Dedifferentiated amniotic fluid mesenchymal stem cell (primary cell): Measurements from ENCODE around the gene CCR6.
"Not testable (repeated sequence)": the region's sequence is repeated elsewhere in the genome, so short reads cannot be mapped to it uniquely, and the experiment has no call there.

Source experiments
- DNase-seq: peaks from one replicate; pipeline ENCODE4 v3.0.0-alpha.2; 2016; ENCODE audit errors: extremely low spot score

Gene CCR6

DNA sequence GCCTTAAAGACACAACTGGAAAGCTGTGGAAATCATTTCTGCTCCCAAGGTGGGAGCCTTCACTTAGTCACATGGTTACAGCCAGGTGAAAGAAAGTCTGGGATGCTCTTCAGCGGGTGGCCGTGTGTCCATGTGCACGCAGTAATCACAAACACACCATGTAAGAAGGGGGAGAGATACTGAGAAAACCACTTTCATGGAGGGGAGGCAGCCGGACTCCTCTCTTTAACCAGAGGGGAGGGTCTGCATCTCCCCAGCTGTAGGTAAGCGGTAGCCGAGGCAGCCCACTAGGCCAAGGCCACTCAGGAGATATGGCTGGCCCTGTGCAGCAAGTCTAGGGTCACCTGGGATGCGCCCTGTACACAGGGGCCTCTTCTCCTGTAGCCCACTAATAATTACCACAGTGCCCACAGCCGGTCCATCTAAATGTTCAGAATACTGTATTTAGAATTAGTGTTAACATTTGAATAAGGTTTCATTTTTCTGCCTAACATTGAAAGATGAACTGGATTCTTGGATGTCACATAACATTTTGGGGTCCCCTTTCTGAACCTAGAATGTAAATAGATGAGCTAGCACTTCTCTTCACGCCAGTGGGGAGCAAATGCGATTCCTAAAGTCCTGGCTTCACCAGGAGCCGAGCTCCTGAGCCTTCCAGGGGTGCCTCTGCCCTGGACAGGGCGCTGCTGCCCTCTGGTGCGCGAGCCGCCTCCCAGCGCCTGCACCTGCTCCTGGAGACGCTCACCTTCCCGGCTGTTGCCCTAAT is 19.0 kb downstream of the CCR6 start:
- DNase-seq, result no peak

GRCh38 chr6:167142433-167142761 is 19.5 kb downstream of the CCR6 start:
- no peak for DNase-seq

DNA sequence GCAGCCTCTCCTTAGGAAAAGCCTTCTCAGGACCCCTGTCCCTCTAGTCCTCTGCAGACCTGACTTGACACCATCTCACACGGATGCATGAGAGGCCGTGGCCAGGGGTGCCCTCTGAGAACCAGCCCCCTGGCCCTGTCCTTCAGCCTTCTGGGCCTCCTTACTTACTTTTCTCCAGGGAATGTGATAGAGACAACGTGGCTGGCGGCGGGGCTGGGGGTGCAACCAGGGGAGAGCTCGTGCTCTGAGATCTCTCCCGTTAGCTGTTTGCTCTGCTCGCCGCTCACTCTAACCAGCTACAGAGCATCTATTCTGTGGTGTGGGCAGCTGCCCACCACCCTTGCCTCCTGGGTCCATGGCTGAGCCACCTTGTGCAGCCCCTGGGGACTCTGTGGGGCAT is 20.1 kb downstream of the CCR6 start:
- no peak for DNase-seq

- no peak for DNase-seq
Measured at GRCh38 chr6:167145461-167145860, 22.6 kb downstream of the CCR6 start.

- DNase-seq, result no peak
Measured at GRCh38 chr6:167146135-167146534, 23.2 kb downstream of the CCR6 start.

- no peak for DNase-seq
Measured at GRCh38 chr6:167146977-167147376, 24.1 kb downstream of the CCR6 start.

DNA sequence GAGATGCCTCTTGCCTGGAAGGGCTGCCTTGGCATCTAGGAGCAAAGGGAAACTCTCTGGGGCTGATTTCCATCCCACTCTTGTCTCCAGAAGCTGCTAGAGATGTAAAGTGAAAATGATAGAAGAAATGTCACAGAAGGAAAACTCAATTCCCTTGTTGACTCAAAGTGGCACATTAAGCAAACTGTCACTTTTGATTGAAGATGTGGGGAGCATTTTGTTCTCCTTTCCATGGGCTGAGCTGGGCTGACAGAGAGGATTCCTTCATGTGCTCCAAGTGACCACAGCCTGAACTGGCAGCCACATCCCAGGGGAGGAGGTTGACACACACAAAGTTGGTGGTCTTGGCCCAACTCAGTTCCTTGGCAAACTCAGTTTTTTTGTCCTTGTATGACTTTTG is 25.1 kb downstream of the CCR6 start:
- no peak for DNase-seq

DNA sequence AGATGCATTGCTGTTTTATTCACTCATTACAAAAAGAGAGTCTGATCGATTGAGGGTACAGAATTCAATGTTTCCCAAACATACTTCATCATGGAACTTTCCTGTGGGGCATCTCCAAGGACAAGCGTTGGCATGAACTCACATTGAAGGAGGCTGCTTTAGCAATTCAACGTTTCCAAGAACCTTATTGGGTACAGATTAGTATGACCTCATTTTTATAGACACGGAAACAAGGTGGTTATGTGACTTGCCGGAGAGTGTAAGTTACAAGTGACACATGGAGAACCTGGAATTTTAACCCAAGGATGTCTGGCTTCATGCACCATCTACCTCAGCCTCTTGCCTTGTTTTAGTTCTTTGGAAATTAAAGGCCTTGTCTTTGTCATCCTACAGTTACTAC is 26.1 kb downstream of the CCR6 start:
- DNase-seq, result no peak

DNA sequence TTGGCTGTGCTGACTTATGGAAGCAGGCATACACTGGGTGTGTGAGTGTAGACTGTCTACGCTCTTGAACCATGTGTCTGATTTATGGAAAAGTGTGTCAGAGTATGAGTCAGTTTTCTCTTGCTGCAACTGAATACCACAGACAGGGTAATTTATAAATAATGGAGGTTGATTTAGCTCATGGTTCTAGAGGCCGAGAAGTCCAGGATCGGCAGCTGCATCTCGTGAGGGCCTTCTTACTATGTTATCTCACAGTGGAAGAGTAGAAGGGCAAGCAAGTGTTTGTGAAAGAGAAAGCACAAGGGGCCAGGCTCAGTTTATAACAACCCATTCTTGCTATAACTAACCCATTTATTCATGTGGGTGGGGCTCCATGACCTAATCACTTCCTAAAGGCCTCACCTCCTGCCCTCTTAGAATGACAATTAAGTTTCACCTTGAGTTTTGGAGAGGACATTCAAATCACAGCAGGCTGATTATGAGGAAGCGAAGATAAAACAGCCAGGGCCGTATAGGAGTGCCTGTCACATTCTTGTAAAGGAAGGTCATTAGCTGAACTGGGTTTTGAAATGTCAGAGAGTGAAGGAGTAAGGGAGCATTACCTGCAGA is 28.1 kb downstream of the CCR6 start:
- DNase-seq, result no peak

GRCh38 chr6:167151648-167152047 is 28.8 kb downstream of the CCR6 start:
- DNase-seq, result no peak

DNA sequence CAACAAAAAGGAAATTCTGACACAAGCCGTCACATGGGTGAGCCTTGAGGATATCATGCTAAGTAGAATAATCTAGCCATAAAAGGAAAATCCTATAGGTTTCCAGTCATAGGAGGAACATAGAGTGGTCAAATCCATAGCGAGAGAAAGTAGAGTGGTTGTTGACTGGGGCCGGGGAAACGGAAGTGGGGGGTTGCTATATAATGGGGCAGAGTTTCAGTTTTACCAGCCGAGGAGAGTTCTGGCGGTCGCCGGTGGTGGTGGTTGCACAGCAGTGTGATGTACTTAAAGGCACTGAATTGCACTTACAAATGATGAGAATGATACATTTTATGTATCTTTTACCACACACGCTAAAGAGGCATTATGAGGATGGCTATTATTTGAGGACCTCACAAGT is 30.0 kb downstream of the CCR6 start:
- DNase-seq, result no peak

- no peak for DNase-seq
Measured at GRCh38 chr6:167153521-167153959, 30.6 kb downstream of the CCR6 start.

DNA sequence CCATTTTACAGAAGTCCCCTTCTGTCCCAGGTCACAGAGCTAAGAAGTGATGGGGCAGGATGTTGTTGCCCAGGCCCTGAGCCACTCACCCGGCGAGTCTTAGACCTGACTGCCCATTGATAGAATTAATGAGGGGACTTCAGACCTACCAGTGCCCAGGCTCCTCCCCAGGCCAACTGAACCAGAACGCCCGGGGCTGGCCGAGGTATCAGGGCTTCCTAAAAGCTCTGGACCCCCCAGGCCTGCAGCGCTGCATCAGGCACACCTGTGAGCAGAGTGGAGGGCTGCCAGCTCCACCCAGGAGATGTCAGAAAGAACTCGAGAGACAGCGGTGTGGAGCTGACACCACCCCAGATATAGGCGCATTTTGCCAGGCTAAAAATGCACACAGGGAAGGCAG is 31.4 kb downstream of the CCR6 start:
- no peak for DNase-seq

DNA sequence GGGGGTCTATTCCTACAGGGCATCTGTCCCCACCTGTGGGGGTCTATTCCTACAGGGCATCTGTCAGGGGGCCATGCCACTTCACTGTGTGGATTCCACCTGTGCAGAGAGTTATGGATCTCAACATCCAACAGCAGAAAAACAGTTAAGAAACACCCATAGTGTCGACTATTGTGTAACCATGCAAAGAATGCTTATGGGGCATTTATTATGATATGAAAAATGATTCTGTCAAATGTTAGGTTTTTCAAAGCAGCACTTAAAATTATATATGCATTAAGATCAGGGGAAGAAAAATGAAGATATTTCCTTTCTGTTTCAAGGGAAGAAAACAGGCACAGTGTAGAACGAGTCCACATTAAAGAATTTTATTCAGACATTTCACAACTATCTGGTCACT is 32.0 kb downstream of the CCR6 start:
- no peak for DNase-seq

DNA sequence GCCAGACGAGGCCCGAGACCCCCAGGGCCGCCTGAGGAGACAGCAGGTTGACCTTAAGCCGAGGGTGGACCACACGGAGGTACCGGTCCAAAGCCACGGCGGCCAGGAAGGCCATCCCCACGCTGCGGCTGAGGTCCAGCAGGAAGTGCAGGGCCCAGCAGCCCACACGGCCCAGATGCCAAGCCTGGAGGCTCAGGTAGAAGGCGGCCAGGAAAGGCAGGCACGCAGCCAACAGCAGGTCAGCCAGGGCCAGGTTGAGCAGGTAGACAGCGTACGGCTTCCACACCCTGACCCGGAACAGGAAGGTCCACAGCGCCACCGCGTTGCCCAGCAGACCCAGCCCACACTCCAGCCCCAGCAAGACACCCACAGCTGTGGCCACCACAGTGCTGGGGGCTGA is 34.5 kb downstream of the CCR6 start:
- no peak for DNase-seq

- no peak for DNase-seq
Measured at GRCh38 chr6:167157863-167158262, 35.0 kb downstream of the CCR6 start, which contains the start of gene GPR31. Gene GPR31 (minus strand): TSS chr6:167157980. CDS start chr6:167157831, 149 bp downstream.

DNA sequence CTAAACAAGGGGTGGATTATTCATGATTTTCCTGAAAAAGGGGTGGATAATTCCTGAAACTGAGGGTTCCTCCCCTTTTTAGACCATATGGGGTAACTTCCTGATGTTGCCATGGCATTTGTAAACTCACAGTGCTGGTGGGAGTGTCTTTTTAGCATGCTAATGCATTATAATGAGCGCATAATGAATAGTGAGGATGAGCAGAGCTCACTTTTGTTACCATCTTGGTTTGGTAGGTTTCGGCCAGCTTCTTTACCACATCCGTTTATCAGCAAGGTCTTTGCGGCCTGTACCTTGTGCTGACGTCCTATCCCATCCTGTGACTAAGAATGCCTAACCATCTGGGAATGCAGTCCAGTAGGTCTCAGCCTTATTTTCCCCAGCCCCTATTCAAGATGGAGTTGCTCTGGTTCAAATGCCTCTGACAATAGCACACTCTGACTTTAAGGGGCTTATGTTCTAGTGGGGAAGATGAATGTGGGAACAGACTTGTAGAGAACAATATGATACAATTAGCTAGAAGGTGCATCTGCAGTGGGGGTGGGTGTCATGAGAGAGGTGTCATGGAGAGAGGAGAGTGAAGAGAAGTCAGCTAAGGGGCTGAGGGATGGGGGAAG is 39.1 kb downstream of the CCR6 start:
- DNase-seq, result no peak

DNA sequence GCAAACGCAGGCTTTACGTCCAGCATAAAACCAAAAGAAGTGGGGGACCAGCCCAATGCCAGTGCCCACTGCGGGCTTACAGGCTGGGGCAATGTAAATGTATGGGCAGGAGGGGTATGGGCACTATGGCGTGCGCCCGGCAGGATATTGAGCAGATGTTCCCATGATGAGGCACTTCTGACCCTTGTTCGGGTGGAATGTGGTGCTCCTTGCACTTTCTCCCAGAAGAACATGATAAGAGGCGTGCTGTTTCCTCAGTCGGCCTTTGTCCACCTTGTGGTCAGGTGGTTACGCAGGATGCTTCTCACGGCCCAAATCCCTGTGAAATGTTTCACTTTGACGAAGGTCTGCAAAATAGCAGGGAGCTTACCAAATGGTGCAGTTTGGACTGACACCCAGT is 39.7 kb downstream of the CCR6 start:
- DNase-seq, result no peak

DNA sequence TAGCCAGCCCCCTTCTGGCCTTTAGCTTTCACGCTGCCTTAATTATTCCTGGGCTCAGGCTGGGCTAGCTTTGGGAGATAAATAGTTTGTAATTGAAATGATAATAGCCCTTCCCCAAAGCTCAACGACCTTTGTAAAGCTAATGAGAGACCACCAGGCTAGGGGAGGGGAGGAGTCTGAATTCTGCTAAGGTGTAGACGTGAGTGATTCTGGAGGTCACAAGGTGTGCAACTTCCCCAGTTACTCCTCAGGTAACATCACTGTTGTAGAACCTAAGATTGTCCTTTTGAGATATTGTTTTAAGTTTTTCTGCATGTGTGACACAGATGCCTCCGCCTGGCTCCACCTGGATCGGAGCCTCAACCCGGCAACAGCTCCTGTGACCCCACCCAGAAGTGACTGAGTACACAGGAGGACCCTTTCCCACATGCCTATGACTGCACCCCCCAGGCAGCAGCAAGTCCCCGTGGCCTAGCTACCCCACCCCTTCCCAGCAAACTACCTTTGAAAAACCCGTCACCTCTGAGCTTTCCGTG is 40.6 kb downstream of the CCR6 start:
- DNase-seq, result no peak

GRCh38 chr6:167164261-167164660 is 41.4 kb downstream of the CCR6 start:
- no peak for DNase-seq

- DNase-seq, result no peak
Measured at GRCh38 chr6:167165858-167166471, 43.1 kb downstream of the CCR6 start.

- not testable (repeated sequence) for DNase-seq
Measured at GRCh38 chr6:167167699-167168098, 44.8 kb downstream of the CCR6 start.

DNA sequence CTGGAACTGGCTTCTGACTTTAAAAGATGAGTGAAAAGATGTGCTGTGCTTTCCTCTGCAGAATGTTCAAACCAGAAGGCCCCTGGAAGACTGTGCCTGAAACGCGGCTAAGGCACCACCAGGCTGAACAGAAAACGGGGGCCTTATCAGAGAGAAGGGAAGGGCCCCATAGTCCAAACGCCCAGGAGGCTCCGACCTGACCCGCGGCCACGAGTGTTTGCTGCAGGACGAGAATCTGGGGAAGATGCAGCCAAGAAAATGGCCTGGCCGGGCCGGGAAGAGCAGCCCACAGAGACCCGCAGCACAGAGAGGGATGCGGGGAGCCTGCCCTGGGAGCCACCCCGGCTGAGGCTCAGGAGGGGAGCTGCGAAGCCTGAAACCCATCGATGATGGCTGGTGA is 45.4 kb downstream of the CCR6 start:
- DNase-seq, result not testable (repeated sequence)
